ENCODE data around the gene S100PBP. TPM values are rescaled to one million over a fixed set of nuclear protein-coding genes. Genes with fewer than 3 reads are reported as not detected.

Gene S100PBP
- total RNA-seq, 1 experiment from 2014 or later: 50.1 TPM

GRCh38 chr1:32888134-32888533, 70.7 kb downstream of the S100PBP start:
- DNase-seq: no peak
- Histone ChIP-seq H4K5ac (ENCODE audit: insufficient read length, low read depth, low read length) (no peak overlapping the region), H3K4me2 (ENCODE audit: insufficient read depth, insufficient read length, low read length) (no peak overlapping the region), H4K91ac (ENCODE audit: insufficient read length, low read depth, low read length) (no peak overlapping the region), H3K4ac (ENCODE audit: low read depth, low read length) (no peak overlapping the region), H3K56ac (ENCODE audit: insufficient read length, low read depth, low read length) (no peak overlapping the region), H3T11ph (ENCODE audit: low read length) (no peak overlapping the region), H3K79me2 (ENCODE audit: insufficient read depth, low read length) (no peaks in the 10 kb centered on the region), H2AK5ac (ENCODE audit: insufficient read length, low read length) (no peak overlapping the region), H2BK20ac (ENCODE audit: low read depth, low read length, poor library complexity, severe bottlenecking) (no peak overlapping the region), H2BK5ac (ENCODE audit: insufficient read length, low read length) (no peak overlapping the region), H2BK120ac (ENCODE audit: low read depth, low read length, poor library complexity, severe bottlenecking) (no peak overlapping the region), H3K27me3 (ENCODE audit: insufficient read depth, low read length) (no peaks in the 10 kb centered on the region; the same call in 1 of the 2 replicates), H3K9ac (ENCODE audit: extremely low read depth, insufficient read length, low read length) (no peak overlapping the region), H3K4me1 (ENCODE audit: insufficient read depth, low read length) (no peaks in the 10 kb centered on the region), H3K9me3 (ENCODE audit: control insufficient read depth, low read depth, low read length) (no peaks in the 10 kb centered on the region), H3K23ac (ENCODE audit: insufficient read length, low read depth, low read length) (no peak overlapping the region), H3K27ac (ENCODE audit: insufficient read length, low read depth, low read length) (no peak overlapping the region), H3K14ac (ENCODE audit: insufficient read depth, low read length) (no peak overlapping the region), H4K8ac (replicated peaks; ENCODE audit: insufficient read length, low read depth, low read length) (no peak overlapping the region), H3K23me2 (ENCODE audit: insufficient read length, low read depth, low read length, poor library complexity, severe bottlenecking) (no peaks in the 10 kb centered on the region), H3K18ac (ENCODE audit: insufficient read length, low read depth, low read length) (no peak overlapping the region), H4K20me1 (ENCODE audit: control insufficient read depth, insufficient read depth, insufficient read length) (peaks cover 3% of the 10 kb centered on the region), H3K79me1 (ENCODE audit: insufficient read depth, low read depth, low read length, poor library complexity, severe bottlenecking) (no peaks in the 10 kb centered on the region), H2BK12ac (ENCODE audit: insufficient read length, low read depth, low read length) (no peak overlapping the region), H2BK15ac (ENCODE audit: low read depth, low read length) (no peak overlapping the region), H2AFZ (ENCODE audit: low read length) (no peak overlapping the region)
- peaks cover 88% of the 10 kb centered on the region for H3K27me3 Mint-ChIP-seq (ENCODE audit: low read depth)
- peaks cover 0 to 5% (median 0%) of the 10 kb centered on the region in 3 experiments; a peak in 1 of 7 replicates for H3K36me3 Mint-ChIP-seq (ENCODE audit: insufficient read depth in 1 of 3, low read depth in 3 of 3)
- peaks cover 2 to 30% of the 10 kb centered on the region in 2 experiments; a peak in 2 of 4 replicates for H3K4me1 Mint-ChIP-seq
- no peak for TF ChIP-seq CTCF (conservative IDR thresholded peaks at IDR 0.05)
- no peak overlapping the region for H3K27ac Mint-ChIP-seq
- H3K9me3 Mint-ChIP-seq: peaks cover 5 to 8% of the 10 kb centered on the region in 2 experiments; a peak in 4 of 5 replicates
- WGBS (ENCODE audit: extremely low coverage, insufficient read length, low lambda C conversion rate): no CpG with 5 or more reads among the region's 3 CpGs
- no peak overlapping the region for H3K4me3 Mint-ChIP-seq
